ENCODE measurements around the gene PLB1. TPM values are rescaled to one million over a fixed set of nuclear protein-coding genes. Genes with fewer than 3 reads are reported as not detected.
A peak's percentile ranks its signal among the peaks of the same experiment; 100 is the strongest.

PLB1 gene
- total and polyA plus RNA-seq, 7 experiments from 2014 or later, result 0.47 to 6.4 (median 1.2) TPM

DNA sequence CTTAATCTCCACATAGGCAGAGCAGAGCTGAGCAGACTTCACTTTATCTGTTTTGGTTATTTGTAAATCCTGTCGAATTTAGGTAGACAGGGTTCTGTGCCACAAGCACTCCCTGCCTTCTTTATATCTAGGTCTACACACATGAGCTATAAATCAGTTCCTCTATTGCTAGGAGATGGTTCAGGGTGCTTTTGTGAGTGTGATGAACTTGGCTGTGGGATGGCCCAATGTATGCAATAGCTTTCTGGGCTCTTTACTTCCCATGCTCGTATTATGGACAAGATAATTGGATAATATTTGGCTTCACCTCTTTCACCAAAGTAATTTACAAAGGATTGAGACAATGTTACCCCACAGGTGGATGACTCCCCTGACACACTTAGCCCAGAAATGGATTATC is 72.2 kb downstream of the PLB1 start:
- H3K4me3 ChIP-seq (ENCODE audit: low read length), result no peak overlapping the region
- H3K36me3 ChIP-seq (ENCODE audit: control insufficient read depth in 2 of 3, insufficient read depth in 3 of 3, low read length in 3 of 3), result no peaks in the 10 kb centered on the region
- ATAC-seq (no peak), DNase-seq (no peak)
- H3K27me3 ChIP-seq (ENCODE audit: control insufficient read depth in 2 of 2, insufficient read depth in 2 of 2, low read length in 2 of 2), result no peaks in the 10 kb centered on the region
- no peak overlapping the region for H3K27ac ChIP-seq (ENCODE audit: low read depth, low read length)
- peaks cover 6 to 12% of the 10 kb centered on the region in 2 donors for H3K4me1 ChIP-seq (ENCODE audit: control insufficient read depth in 2 of 2, insufficient read depth in 2 of 2, low read length in 2 of 2)
- Mint-ChIP-seq H3K4me1 (peaks cover 6 to 24% (median 14%) of the 10 kb centered on the region in 7 donors), H3K27me3 (peaks cover 0 to 12% (median 0%) of the 10 kb centered on the region in 5 donors), H3K9me3 (peaks cover 0 to 8% (median 0%) of the 10 kb centered on the region in 11 donors), H3K27ac (peak overlapping the region in 4 of 9 donors; percentile 63 to 95 (median 92)), H3K36me3 (peaks cover 0 to 14% (median 0%) of the 10 kb centered on the region in 5 donors), H3K4me3 (peak overlapping the region; percentile 60 to 95 (median 90))
- no peaks in the 10 kb centered on the region for H3K9me3 ChIP-seq (ENCODE audit: control insufficient read depth in 2 of 3, low read length in 3 of 3)
- POLR2A ChIA-PET, result interaction anchor here (3.4 kb wide), 1 partner anchor 183 kb away, joined by 18 read pairs; the partner anchor contains the start of gene PPP1CB
- intact Hi-C loops (cut with micrococcal nuclease), result loop anchor here (5.0 to 10.0 kb wide), 2 partner anchors 327 to 629 kb away; partner anchors contain the start of gene WDR43 (in 1 of the 2)
- CTCF ChIA-PET, result interaction anchor here (0.6 to 3.9 kb wide), 13 partner anchors 13 to 328 kb away, joined by 3 to 39 read pairs (median 3); no protein-coding TSS in a partner anchor

DNA sequence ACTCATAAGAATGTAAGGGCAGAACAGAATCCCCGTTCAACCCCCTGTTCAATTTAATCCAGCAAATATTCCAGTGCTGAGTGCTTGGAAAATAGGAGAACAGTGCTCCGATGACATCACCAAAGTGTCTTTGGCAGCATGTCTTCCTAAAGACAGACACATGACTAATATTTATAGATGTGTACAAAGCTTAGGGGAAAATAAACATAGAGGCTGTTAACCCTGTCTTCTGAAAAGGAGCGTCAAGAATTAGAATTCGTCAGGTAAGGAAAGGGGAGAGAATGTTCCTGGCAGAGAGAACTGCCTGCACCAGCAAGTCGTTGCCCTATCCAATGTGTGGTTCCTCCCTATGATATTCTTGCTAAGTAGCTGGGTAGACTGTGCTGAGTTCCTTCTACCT is 72.7 kb downstream of the PLB1 start:
- Histone ChIP-seq H3K4me3 (ENCODE audit: low read length) (no peak overlapping the region), H3K36me3 (ENCODE audit: control insufficient read depth in 2 of 3, insufficient read depth in 3 of 3, low read length in 3 of 3) (no peaks in the 10 kb centered on the region), H3K9me3 (ENCODE audit: control insufficient read depth in 2 of 3, low read length in 3 of 3) (no peaks in the 10 kb centered on the region), H3K27ac (ENCODE audit: low read depth, low read length) (no peak overlapping the region), H3K4me1 (ENCODE audit: control insufficient read depth in 2 of 2, insufficient read depth in 2 of 2, low read length in 2 of 2) (peaks cover 6 to 12% of the 10 kb centered on the region in 2 donors), H3K27me3 (ENCODE audit: control insufficient read depth in 2 of 2, insufficient read depth in 2 of 2, low read length in 2 of 2) (no peaks in the 10 kb centered on the region)
- ChIA-PET POLR2A (interaction anchor here (1.1 to 3.4 kb wide), 2 partner anchors 182 to 183 kb away, joined by 3 to 18 read pairs; partner anchors contain the start of gene PPP1CB), CTCF (interaction anchor here (0.8 to 3.9 kb wide), 10 partner anchors 13 to 252 kb away, joined by 3 to 39 read pairs (median 4); no protein-coding TSS in a partner anchor)
- Mint-ChIP-seq H3K4me3 (peak overlapping the region in 2 of 10 donors; percentile 80 to 88), H3K27ac (peak overlapping the region in 1 of 9 donors; percentile 94), H3K4me1 (peaks cover 6 to 24% (median 14%) of the 10 kb centered on the region in 7 donors), H3K27me3 (peaks cover 0 to 12% (median 0%) of the 10 kb centered on the region in 5 donors), H3K9me3 (peaks cover 0 to 8% (median 0%) of the 10 kb centered on the region in 11 donors), H3K36me3 (peaks cover 0 to 11% (median 0%) of the 10 kb centered on the region in 5 donors)
- DNase-seq, result no peak
- intact Hi-C loops (cut with micrococcal nuclease), result loop anchor here (5.0 to 10.0 kb wide), 2 partner anchors 326 to 629 kb away; partner anchors contain the start of gene WDR43 (in 1 of the 2)
- ATAC-seq, result no peak

DNA sequence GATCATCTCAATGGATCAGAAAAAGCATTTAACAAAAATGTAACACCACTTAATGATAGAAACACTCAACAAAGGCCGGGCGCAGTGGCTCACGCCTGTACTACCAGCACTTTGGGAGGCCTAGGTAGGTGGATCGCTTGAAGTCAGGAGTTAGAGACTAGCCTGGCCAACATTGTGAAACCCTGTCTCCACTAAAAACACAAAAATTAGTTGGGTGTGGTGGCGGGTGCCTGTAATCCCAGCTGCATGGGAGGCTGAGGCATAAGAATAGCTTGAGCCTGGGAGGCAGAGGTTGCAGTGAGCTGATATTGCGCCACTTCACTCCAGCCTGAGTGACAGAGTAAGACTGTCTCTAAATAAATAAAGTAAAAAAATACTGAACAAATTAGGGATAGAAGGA is 74.6 kb downstream of the PLB1 start:
- H3K36me3 Mint-ChIP-seq, result peaks cover 0 to 17% (median 0%) of the 10 kb centered on the region in 5 donors
- CTCF ChIA-PET, result interaction anchor here (1.3 kb wide), 1 partner anchor 23 kb away, joined by 3 read pairs; no protein-coding TSS in a partner anchor

DNA sequence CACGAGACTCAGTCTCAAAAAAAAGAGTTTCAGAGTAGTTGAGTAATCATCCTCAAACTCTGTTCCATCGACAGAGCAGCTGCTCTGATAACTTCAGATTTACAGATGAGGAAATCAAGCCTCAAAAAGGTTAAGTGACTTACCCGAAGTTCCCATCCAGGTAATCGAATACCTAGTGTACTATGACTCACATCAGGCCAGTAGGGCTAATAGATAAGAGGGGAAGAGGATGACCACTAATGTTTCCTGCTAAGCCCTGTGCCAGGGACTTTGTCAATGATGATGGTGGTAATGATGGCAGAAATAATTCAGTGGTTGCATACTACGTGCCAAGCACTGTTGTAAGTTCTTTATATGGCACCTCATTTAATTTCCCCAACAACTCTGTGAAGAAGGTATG is 80.9 kb downstream of the PLB1 start:
- Mint-ChIP-seq H3K4me3 (no peak overlapping the region), H3K36me3 (peaks cover 0 to 16% (median 0%) of the 10 kb centered on the region in 5 donors), H3K27ac (no peak overlapping the region), H3K27me3 (peaks cover 0 to 5% (median 0%) of the 10 kb centered on the region in 5 donors), H3K9me3 (peaks cover 0 to 3% (median 0%) of the 10 kb centered on the region in 11 donors), H3K4me1 (peaks cover 0 to 3% (median 0%) of the 10 kb centered on the region in 7 donors)
- Histone ChIP-seq H3K9me3 (ENCODE audit: control insufficient read depth in 2 of 3, low read length in 3 of 3) (no peaks in the 10 kb centered on the region), H3K36me3 (ENCODE audit: control insufficient read depth in 2 of 3, insufficient read depth in 3 of 3, low read length in 3 of 3) (no peaks in the 10 kb centered on the region), H3K4me1 (ENCODE audit: control insufficient read depth in 2 of 2, insufficient read depth in 2 of 2, low read length in 2 of 2) (no peaks in the 10 kb centered on the region), H3K4me3 (ENCODE audit: low read length) (no peak overlapping the region), H3K27me3 (ENCODE audit: control insufficient read depth in 2 of 2, insufficient read depth in 2 of 2, low read length in 2 of 2) (no peaks in the 10 kb centered on the region), H3K27ac (ENCODE audit: low read depth, low read length) (no peak overlapping the region)
- intact Hi-C loops (cut with micrococcal nuclease), result no loop called here
- DNase-seq (no peak), ATAC-seq (no peak)
- ChIA-PET CTCF (no interaction called here), POLR2A (no interaction called here)

More for the DNA sequence above, 74.6 kb downstream of the PLB1 start:
- Histone ChIP-seq H3K4me1 (ENCODE audit: control insufficient read depth in 2 of 2, insufficient read depth in 2 of 2, low read length in 2 of 2) (peaks cover 6 to 12% of the 10 kb centered on the region in 2 donors), H3K27me3 (ENCODE audit: control insufficient read depth in 2 of 2, insufficient read depth in 2 of 2, low read length in 2 of 2) (no peaks in the 10 kb centered on the region), H3K36me3 (ENCODE audit: control insufficient read depth in 2 of 3, insufficient read depth in 3 of 3, low read length in 3 of 3) (no peaks in the 10 kb centered on the region), H3K27ac (ENCODE audit: low read depth, low read length) (no peak overlapping the region), H3K4me3 (ENCODE audit: low read length) (no peak overlapping the region), H3K9me3 (ENCODE audit: control insufficient read depth in 2 of 3, low read length in 3 of 3) (no peaks in the 10 kb centered on the region)
- ATAC-seq, result no peak
- Mint-ChIP-seq H3K4me3 (no peak overlapping the region), H3K27ac (no peak overlapping the region), H3K9me3 (peaks cover 0 to 8% (median 0%) of the 10 kb centered on the region in 11 donors), H3K4me1 (peaks cover 6 to 20% (median 14%) of the 10 kb centered on the region in 7 donors), H3K27me3 (peaks cover 0 to 12% (median 0%) of the 10 kb centered on the region in 5 donors)
- POLR2A ChIA-PET, result interaction anchor here (1.5 kb wide), 1 partner anchor 300 kb away, joined by 3 read pairs; the partner anchor contains the start of gene TRMT61B
- intact Hi-C loops (cut with micrococcal nuclease), result no loop called here
- no peak for DNase-seq

DNA sequence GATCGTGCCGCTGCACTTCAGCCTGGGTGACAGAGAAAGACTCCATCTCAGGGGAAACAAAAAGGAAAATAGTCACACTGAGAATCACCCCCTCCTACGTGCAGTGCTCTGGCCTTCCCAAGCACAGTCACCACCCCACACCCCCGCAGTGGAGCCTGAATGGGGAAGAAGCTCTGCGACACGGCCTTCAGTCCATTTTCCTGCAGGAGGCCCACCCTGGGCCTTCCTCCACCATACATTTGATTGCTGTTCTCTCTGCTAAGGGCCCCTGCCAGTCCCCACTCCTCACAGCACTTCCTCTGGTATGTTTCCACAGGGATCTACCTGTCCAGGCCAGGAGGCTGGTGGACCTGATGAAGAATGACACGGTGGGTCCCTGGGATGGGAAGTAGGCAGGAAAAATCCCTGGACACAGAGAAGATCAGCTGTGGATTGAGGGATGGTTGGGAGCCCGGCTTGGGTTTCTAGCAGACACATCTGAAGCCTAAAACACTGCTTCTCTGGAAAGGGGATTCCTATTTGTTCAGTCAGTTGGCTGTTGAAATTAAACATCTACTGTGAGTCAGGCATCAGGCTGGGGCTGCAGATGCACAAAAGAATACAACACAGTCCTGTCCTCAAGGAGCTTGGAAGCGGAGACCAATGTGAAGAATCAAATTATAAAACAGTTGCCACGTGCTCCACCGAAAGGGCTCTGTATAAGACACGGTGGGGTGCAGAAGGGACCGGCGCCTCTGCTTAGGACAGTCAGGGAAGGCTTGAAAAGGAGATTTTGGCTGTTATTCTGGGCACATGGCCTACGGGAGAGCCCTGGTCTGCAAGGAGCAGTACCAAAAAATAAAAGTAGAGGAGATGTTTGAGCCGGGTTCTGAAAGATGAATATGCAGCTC is 82.2 kb downstream of the PLB1 start:
- CTCF ChIA-PET, result interaction anchor here (1.2 kb wide), 1 partner anchor 17 kb away, joined by 6 read pairs; no protein-coding TSS in a partner anchor
- H3K9me3 Mint-ChIP-seq, result no peaks in the 10 kb centered on the region
- H3K4me1 ChIP-seq (ENCODE audit: control insufficient read depth in 2 of 2, insufficient read depth in 2 of 2, low read length in 2 of 2), result no peaks in the 10 kb centered on the region
- no peaks in the 10 kb centered on the region for H3K9me3 ChIP-seq (ENCODE audit: control insufficient read depth in 2 of 3, low read length in 3 of 3)
- no peak overlapping the region for H3K27ac ChIP-seq (ENCODE audit: low read depth, low read length)
- no peaks in the 10 kb centered on the region for H3K27me3 Mint-ChIP-seq
- intact Hi-C loops (cut with micrococcal nuclease), result no loop called here
- peaks cover 0 to 10% (median 0%) of the 10 kb centered on the region in 7 donors for H3K4me1 Mint-ChIP-seq
- peaks cover 0 to 12% (median 0%) of the 10 kb centered on the region in 5 donors for H3K36me3 Mint-ChIP-seq
- H3K4me3 Mint-ChIP-seq, result no peak overlapping the region
- POLR2A ChIA-PET, result interaction anchor here (0.9 kb wide), 1 partner anchor 292 kb away, joined by 3 read pairs; the partner anchor contains the start of gene TRMT61B
- no peaks in the 10 kb centered on the region for H3K36me3 ChIP-seq (ENCODE audit: control insufficient read depth in 2 of 3, insufficient read depth in 3 of 3, low read length in 3 of 3)
- H3K27me3 ChIP-seq (ENCODE audit: control insufficient read depth in 2 of 2, insufficient read depth in 2 of 2, low read length in 2 of 2), result no peaks in the 10 kb centered on the region
- no peak overlapping the region for H3K4me3 ChIP-seq (ENCODE audit: low read length)
- peak overlapping the region in 1 of 9 donors; percentile 23 for H3K27ac Mint-ChIP-seq
- ATAC-seq, result no peak
- DNase-seq, result no peak

DNA sequence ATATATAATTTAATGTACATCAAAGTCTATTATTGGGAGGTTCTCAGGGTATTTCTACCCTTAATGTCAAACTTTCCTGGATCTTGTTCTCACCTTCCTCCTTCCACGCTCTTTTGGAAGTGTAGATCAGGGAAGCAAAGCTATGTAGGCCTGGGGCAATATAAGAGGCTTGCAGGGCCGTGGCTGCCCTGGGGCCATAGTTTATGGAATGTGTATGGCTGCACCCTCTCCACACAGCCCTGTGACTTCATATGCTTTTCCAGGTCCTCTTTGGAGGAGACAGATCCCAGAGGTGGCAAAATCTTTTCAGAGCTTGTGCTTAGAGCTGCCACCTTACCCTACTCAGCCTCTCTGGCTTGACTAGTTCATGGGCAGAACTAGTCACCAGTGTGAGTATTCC is 82.9 kb downstream of the PLB1 start:
- Mint-ChIP-seq H3K27me3 (no peaks in the 10 kb centered on the region), H3K36me3 (peaks cover 0 to 12% (median 0%) of the 10 kb centered on the region in 5 donors), H3K27ac (no peak overlapping the region), H3K9me3 (no peaks in the 10 kb centered on the region), H3K4me3 (no peak overlapping the region), H3K4me1 (peaks cover 0 to 11% (median 0%) of the 10 kb centered on the region in 7 donors)
- Histone ChIP-seq H3K36me3 (ENCODE audit: control insufficient read depth in 2 of 3, insufficient read depth in 3 of 3, low read length in 3 of 3) (no peaks in the 10 kb centered on the region), H3K27ac (ENCODE audit: low read depth, low read length) (no peak overlapping the region), H3K27me3 (ENCODE audit: control insufficient read depth in 2 of 2, insufficient read depth in 2 of 2, low read length in 2 of 2) (no peaks in the 10 kb centered on the region), H3K9me3 (ENCODE audit: control insufficient read depth in 2 of 3, low read length in 3 of 3) (no peaks in the 10 kb centered on the region), H3K4me3 (ENCODE audit: low read length) (no peak overlapping the region), H3K4me1 (ENCODE audit: control insufficient read depth in 2 of 2, insufficient read depth in 2 of 2, low read length in 2 of 2) (no peaks in the 10 kb centered on the region)
- ChIA-PET POLR2A (interaction anchor here (0.6 to 1.0 kb wide), 3 partner anchors 9 to 425 kb away, joined by 3 read pairs; partner anchors contain the start of gene TRMT61B), CTCF (interaction anchor here (0.6 to 1.2 kb wide), 2 partner anchors 16 to 153 kb away, joined by 3 to 6 read pairs; no protein-coding TSS in a partner anchor)
- intact Hi-C loops (cut with micrococcal nuclease), result no loop called here
- DNase-seq, result no peak
- no peak for ATAC-seq

Measured in naive thymus-derived CD4-positive, alpha-beta T cell (primary cell).